Thyroid gland (tissue), 4 donors: Measurements from ENCODE around the gene GTF3C5. TPM values are rescaled to one million over a fixed set of nuclear protein-coding genes. Genes with fewer than 3 reads are reported as not detected.
"Not testable (repeated sequence)": the region's sequence is repeated elsewhere in the genome, so short reads cannot be mapped to it uniquely, and the experiment has no call there.

ENCODE experiments used
- DNase-seq, 2 donors: peaks; one replicate each; pipeline ENCODE4 v3.0.0-alpha.2; 2019
- H3K27ac ChIP-seq, 3 donors: fragments of 200-600 bp; sonication (generic); 1 replicate in 2 of 3; 2 replicates in 1 of 3; pipeline ENCODE4 v1.5.1; 2016 to 2019; ENCODE audit warnings: mild to moderate bottlenecking in 1 of 3, moderate library complexity in 1 of 3
- H3K27me3 ChIP-seq: fragments of 200-600 bp; sonication (generic); one replicate; pipeline ENCODE4 v1.5.1; 2019
- H3K36me3 ChIP-seq, 2 donors: fragments of 200-600 bp; sonication (generic); one replicate each; pipeline ENCODE4 v1.5.1; 2016 to 2019
- H3K4me1 ChIP-seq, 2 donors: fragments of 200-600 bp; sonication (generic); one replicate each; pipeline ENCODE4 v1.5.1; 2017 to 2019
- H3K4me3 ChIP-seq, 3 donors: fragments of 200-600 bp; sonication (generic); replicated peaks in 1 of 3; 1 replicate in 2 of 3; 2 replicates in 1 of 3; pipeline ENCODE4 v1.5.1; 2016; ENCODE audit warnings: mild to moderate bottlenecking in 1 of 3
- H3K9me3 ChIP-seq: fragments of 200-600 bp; sonication (generic); one replicate; pipeline ENCODE4 v1.5.1; 2017
- POLR2A ChIP-seq, 2 donors: fragments of 450-650 bp; IDR thresholded peaks; one replicate each; pipeline ENCODE4 v1.6.1; 2017; ENCODE audit warnings: antibody characterized with exemption in 2 of 2, mild to moderate bottlenecking in 2 of 2, moderate library complexity in 1 of 2
- WGBS, 2 donors: methylation state at CpG; one replicate each; pipeline ENCODE4 v1.1.5; 2017; 5-methylcytosine and 5-hydroxymethylcytosine counted together
- intact Hi-C: fragments of 100-400 bp; cut with DNase I; formaldehyde crosslinking; loops from one replicate; pipeline ENCODE4 v1.15.1; 2023
- total RNA-seq, 4 donors: library from RNA; depleted of rRNA; stranded (reverse); fragments of >200 nt; gene quantifications; one replicate each; pipeline ENCODE4 v1.2.3, GENCODE V29; 2016
- TF ChIP-seq, protein P1 (sequence below), 6 experiments: fragments of 200-600 bp in 3 of 6; fragments of 450-650 bp in 3 of 6; sonication (generic) in 3 of 6; IDR thresholded peaks; one replicate each; pipeline ENCODE4 v1.5.1; 2016 to 2019; ENCODE audit warnings: antibody characterized with exemption in 6 of 6, mild to moderate bottlenecking in 2 of 6, inconsistent platforms in 1 of 6, moderate library complexity in 1 of 6

Gene GTF3C5
- total RNA-seq, 4 donors from 2014 or later = 49.3 to 69.0 (median 56.8) TPM

GRCh38 chr9:133066181-133066983 lies 35.6 kb downstream of the GTF3C5 start:
- Histone ChIP-seq H3K27me3 (no peaks in the 10 kb centered on the region), H3K4me1 (no peaks in the 10 kb centered on the region), H3K4me3 (no peak overlapping the region), H3K27ac (no peak overlapping the region), H3K9me3 (no peaks in the 10 kb centered on the region), H3K36me3 (no peaks in the 10 kb centered on the region)
- 91 to 97% methylated on average over 24 to 25 of the region's 25 CpGs for WGBS, 2 donors
- intact Hi-C loops = no loop called here
- TF ChIP-seq, protein P1, sequence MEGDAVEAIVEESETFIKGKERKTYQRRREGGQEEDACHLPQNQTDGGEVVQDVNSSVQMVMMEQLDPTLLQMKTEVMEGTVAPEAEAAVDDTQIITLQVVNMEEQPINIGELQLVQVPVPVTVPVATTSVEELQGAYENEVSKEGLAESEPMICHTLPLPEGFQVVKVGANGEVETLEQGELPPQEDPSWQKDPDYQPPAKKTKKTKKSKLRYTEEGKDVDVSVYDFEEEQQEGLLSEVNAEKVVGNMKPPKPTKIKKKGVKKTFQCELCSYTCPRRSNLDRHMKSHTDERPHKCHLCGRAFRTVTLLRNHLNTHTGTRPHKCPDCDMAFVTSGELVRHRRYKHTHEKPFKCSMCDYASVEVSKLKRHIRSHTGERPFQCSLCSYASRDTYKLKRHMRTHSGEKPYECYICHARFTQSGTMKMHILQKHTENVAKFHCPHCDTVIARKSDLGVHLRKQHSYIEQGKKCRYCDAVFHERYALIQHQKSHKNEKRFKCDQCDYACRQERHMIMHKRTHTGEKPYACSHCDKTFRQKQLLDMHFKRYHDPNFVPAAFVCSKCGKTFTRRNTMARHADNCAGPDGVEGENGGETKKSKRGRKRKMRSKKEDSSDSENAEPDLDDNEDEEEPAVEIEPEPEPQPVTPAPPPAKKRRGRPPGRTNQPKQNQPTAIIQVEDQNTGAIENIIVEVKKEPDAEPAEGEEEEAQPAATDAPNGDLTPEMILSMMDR (IDR thresholded peaks at IDR 0.05) = no peak
- no peak for TF ChIP-seq POLR2A (IDR thresholded peaks at IDR 0.05)
- DNase-seq = no peak

GRCh38 chr9:133067006-133067405 lies 36.2 kb downstream of the GTF3C5 start:
- no peak overlapping the region for H3K4me3 ChIP-seq
- DNase-seq = no peak
- no peaks in the 10 kb centered on the region for H3K36me3 ChIP-seq
- H3K4me1 ChIP-seq = no peaks in the 10 kb centered on the region
- no peaks in the 10 kb centered on the region for H3K9me3 ChIP-seq
- H3K27me3 ChIP-seq = no peaks in the 10 kb centered on the region
- intact Hi-C loops = no loop called here
- TF ChIP-seq, protein P1 (IDR thresholded peaks at IDR 0.05) = no peak
- TF ChIP-seq POLR2A (IDR thresholded peaks at IDR 0.05) = no peak
- H3K27ac ChIP-seq = no peak overlapping the region
- WGBS, 2 donors = 93 to 100% methylated on average over 1 to 11 of the region's 11 CpGs

- TF ChIP-seq, protein P1 (IDR thresholded peaks at IDR 0.05) = no peak
- TF ChIP-seq POLR2A (IDR thresholded peaks at IDR 0.05) = no peak
- Histone ChIP-seq H3K9me3 (no peaks in the 10 kb centered on the region), H3K4me3 (no peak overlapping the region), H3K27ac (no peak overlapping the region), H3K4me1 (no peaks in the 10 kb centered on the region), H3K36me3 (no peaks in the 10 kb centered on the region), H3K27me3 (no peaks in the 10 kb centered on the region)
- DNase-seq = no peak
- intact Hi-C loops = no loop called here
- 84 to 93% methylated on average over 8 to 11 of the region's 11 CpGs for WGBS, 2 donors
These were observed 37.0 kb downstream of the GTF3C5 start for GRCh38 chr9:133067813-133068212.

DNA sequence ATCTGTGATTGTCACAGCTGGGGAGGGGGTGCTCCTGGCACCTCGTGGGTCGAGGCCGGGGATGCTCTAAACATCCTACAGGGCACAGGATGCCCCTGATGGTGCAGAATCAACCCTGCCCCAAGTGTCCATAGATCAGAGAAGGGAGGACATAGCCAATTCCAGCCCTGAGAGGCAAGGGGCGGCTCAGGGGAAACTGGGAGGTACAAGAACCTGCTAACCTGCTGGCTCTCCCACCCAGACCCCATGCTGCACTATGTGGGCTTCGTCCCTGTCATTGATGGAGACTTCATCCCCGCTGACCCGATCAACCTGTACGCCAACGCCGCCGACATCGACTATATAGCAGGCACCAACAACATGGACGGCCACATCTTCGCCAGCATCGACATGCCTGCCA lies 37.6 kb downstream of the GTF3C5 start:
- intact Hi-C loops, H3K4me3 ChIP-seq, H3K27me3 ChIP-seq, H3K27ac ChIP-seq, H3K9me3 ChIP-seq, DNase-seq, H3K36me3 ChIP-seq, H3K4me1 ChIP-seq: not testable (repeated sequence)
- 100% methylated on average over 1 of the region's 15 CpGs; no CpG with 5 or more reads in 1 of the 2 donors for WGBS, 2 donors

DNA sequence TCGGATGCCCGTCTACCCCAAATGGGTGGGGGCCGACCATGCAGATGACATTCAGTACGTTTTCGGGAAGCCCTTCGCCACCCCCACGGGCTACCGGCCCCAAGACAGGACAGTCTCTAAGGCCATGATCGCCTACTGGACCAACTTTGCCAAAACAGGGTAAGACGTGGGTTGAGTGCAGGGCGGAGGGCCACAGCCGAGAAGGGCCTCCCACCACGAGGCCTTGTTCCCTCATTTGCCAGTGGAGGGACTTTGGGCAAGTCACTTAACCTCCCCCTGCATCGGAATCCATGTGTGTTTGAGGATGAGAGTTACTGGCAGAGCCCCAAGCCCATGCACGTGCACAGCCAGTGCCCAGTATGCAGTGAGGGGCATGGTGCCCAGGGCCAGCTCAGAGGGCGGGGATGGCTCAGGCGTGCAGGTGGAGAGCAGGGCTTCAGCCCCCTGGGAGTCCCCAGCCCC lies 39.7 kb downstream of the GTF3C5 start:
- H3K36me3 ChIP-seq, H3K4me1 ChIP-seq, intact Hi-C loops, H3K9me3 ChIP-seq, H3K4me3 ChIP-seq, H3K27me3 ChIP-seq, DNase-seq, H3K27ac ChIP-seq: not testable (repeated sequence)
- WGBS, 2 donors = 92 to 96% methylated on average over 12 to 16 of the region's 17 CpGs

DNA sequence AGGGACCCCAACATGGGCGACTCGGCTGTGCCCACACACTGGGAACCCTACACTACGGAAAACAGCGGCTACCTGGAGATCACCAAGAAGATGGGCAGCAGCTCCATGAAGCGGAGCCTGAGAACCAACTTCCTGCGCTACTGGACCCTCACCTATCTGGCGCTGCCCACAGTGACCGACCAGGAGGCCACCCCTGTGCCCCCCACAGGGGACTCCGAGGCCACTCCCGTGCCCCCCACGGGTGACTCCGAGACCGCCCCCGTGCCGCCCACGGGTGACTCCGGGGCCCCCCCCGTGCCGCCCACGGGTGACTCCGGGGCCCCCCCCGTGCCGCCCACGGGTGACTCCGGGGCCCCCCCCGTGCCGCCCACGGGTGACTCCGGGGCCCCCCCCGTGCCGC lies 40.2 kb downstream of the GTF3C5 start:
- intact Hi-C loops, H3K4me3 ChIP-seq: not testable (repeated sequence)

More for the DNA sequence above, 40.2 kb downstream of the GTF3C5 start:
- not testable (repeated sequence) for DNase-seq, H3K27ac ChIP-seq, H3K36me3 ChIP-seq, H3K4me1 ChIP-seq, H3K27me3 ChIP-seq, H3K9me3 ChIP-seq
- WGBS, 2 donors = 100% methylated on average over 5 of the region's 31 CpGs; no CpG with 5 or more reads in 1 of the 2 donors
